HepG2 (cell line): ENCODE measurements around the gene MAP2K5. TPM values are rescaled to one million over a fixed set of nuclear protein-coding genes. Genes with fewer than 3 reads are reported as not detected.

ENCODE experiments used
- FOXP4 ChIP-seq: sonication (generic); formaldehyde crosslinking; IDR thresholded peaks from 2 replicates; pipeline ENCODE4 v1.4.0; 2020; ENCODE audit warnings: missing genetic modification reagents
- HNRNPLL ChIP-seq: fragments of 200-400 bp; formaldehyde crosslinking; IDR thresholded peaks from 2 replicates; pipeline ENCODE4 v1.6.1; 2017; ENCODE audit warnings: mild to moderate bottlenecking, low read depth, low read length; ENCODE audit not compliant: poor library complexity, severe bottlenecking
- HOXA3 ChIP-seq: sonication (generic); formaldehyde crosslinking; IDR thresholded peaks from 2 replicates; pipeline ENCODE4 v1.5.0; 2020; ENCODE audit warnings: missing genetic modification reagents
- MEF2D ChIP-seq: sonication (generic); formaldehyde crosslinking; IDR thresholded peaks from 2 replicates; pipeline ENCODE4 v1.5.1; 2020; ENCODE audit warnings: mild to moderate bottlenecking, missing genetic modification reagents
- NCOA1 ChIP-seq: sonication (generic); formaldehyde crosslinking; IDR thresholded peaks from 2 replicates; pipeline ENCODE4 v1.9.0; 2021; ENCODE audit warnings: missing genetic modification reagents
- NCOA2 ChIP-seq: sonication (generic); formaldehyde crosslinking; IDR thresholded peaks from 2 replicates; pipeline ENCODE4 v1.8.0; 2022; ENCODE audit warnings: inconsistent platforms
- NFE2L2 ChIP-seq: fragments of 150-350 bp; IDR thresholded peaks from 2 replicates; pipeline ENCODE4 v1.6.1; 2014; ENCODE audit warnings: low read length
- POLR2AphosphoS5 ChIP-seq: IDR thresholded peaks from 2 replicates; pipeline ENCODE4 v1.6.1; 2012; ENCODE audit warnings: low read depth, low read length
- RELA ChIP-seq: sonication (generic); formaldehyde crosslinking; IDR thresholded peaks from 2 replicates; pipeline ENCODE4 v1.4.0; 2020; ENCODE audit warnings: missing genetic modification reagents
- SIX4 ChIP-seq: sonication (generic); formaldehyde crosslinking; IDR thresholded peaks from 2 replicates; pipeline ENCODE4 v1.4.0; 2020; ENCODE audit warnings: missing genetic modification reagents
- SMAD1 ChIP-seq: sonication (generic); formaldehyde crosslinking; IDR thresholded peaks from 2 replicates; pipeline ENCODE4 v1.4.0; 2020; ENCODE audit warnings: missing genetic modification reagents, low read depth, mild to moderate bottlenecking, borderline replicate concordance
- SPEN ChIP-seq: sonication (generic); formaldehyde crosslinking; IDR thresholded peaks from 2 replicates; pipeline ENCODE4 v1.5.1; 2020; ENCODE audit warnings: low read depth, mild to moderate bottlenecking, missing genetic modification reagents
- TMF1 ChIP-seq: sonication (generic); formaldehyde crosslinking; IDR thresholded peaks from 2 replicates; pipeline ENCODE4 v1.8.1; 2022; ENCODE audit warnings: low read depth, missing genetic modification reagents
- YEATS4 ChIP-seq: sonication (generic); formaldehyde crosslinking; IDR thresholded peaks from 2 replicates; pipeline ENCODE4 v1.4.0; 2020; ENCODE audit warnings: missing genetic modification reagents, borderline replicate concordance
- ZC3H13 ChIP-seq: sonication (generic); formaldehyde crosslinking; IDR thresholded peaks from 2 replicates; pipeline ENCODE4 v1.8.1; 2023; ENCODE audit warnings: mild to moderate bottlenecking, missing genetic modification reagents, moderate library complexity
- ZFYVE20 ChIP-seq: sonication (generic); formaldehyde crosslinking; IDR thresholded peaks from 2 replicates; pipeline ENCODE4 v1.8.0; 2023; ENCODE audit warnings: low read depth, mild to moderate bottlenecking, moderate library complexity, missing genetic modification reagents, borderline replicate concordance
- ZKSCAN5 ChIP-seq: sonication (generic); formaldehyde crosslinking; IDR thresholded peaks from 2 replicates; pipeline ENCODE4 v1.5.1; 2020; ENCODE audit warnings: mild to moderate bottlenecking, missing genetic modification reagents
- ZNF17 ChIP-seq: sonication (generic); formaldehyde crosslinking; IDR thresholded peaks from 2 replicates; pipeline ENCODE4 v1.5.0; 2020; ENCODE audit warnings: mild to moderate bottlenecking, missing genetic modification reagents
- ZNF333 ChIP-seq: sonication (generic); formaldehyde crosslinking; IDR thresholded peaks from 2 replicates; pipeline ENCODE4 v1.4.0; 2020; ENCODE audit warnings: mild to moderate bottlenecking, missing genetic modification reagents, borderline replicate concordance
- ZNF766 ChIP-seq: sonication (generic); formaldehyde crosslinking; IDR thresholded peaks from 2 replicates; pipeline ENCODE4 v1.5.0; 2020; ENCODE audit warnings: missing genetic modification reagents, borderline replicate concordance
- polyA plus RNA-seq, 8 experiments: library from polyadenylated mRNA; depleted of rRNA in 3 of 8; stranded (reverse) in 7 of 8; unstranded in 1 of 8; fragments of >200 nt; fragmentation: Illumina TruSeq in 4 of 8; extraction: Trizol in 4 of 8; gene quantifications; 2 replicates each; pipeline versions ENCODE4 v1.2.1 to v1.2.3, GENCODE V29; 2011 to 2016; ENCODE audit warnings: low read depth in 4 of 8, missing spikeins in 1 of 8, mixed read lengths in 1 of 8; ENCODE audit not compliant: insufficient read depth in 1 of 8
- total RNA-seq, 5 experiments: library from RNA; depleted of rRNA; stranded (reverse); fragments of >200 nt; fragmentation: Illumina TruSeq; extraction: Trizol; gene quantifications; 2 replicates each; pipeline ENCODE4 v1.2.3, GENCODE V29; 2016; ENCODE audit warnings: low read depth in 1 of 5
- TF ChIP-seq, protein P1 (sequence below): sonication (generic); formaldehyde crosslinking; IDR thresholded peaks from 2 replicates; pipeline ENCODE4 v1.5.1; 2020; ENCODE audit warnings: missing genetic modification reagents, mild to moderate bottlenecking, borderline replicate concordance
- TF ChIP-seq, protein P2 (sequence below): sonication (generic); formaldehyde crosslinking; IDR thresholded peaks from 2 replicates; pipeline ENCODE4 v1.9.0; 2021; ENCODE audit warnings: mild to moderate bottlenecking, missing genetic modification reagents

Gene MAP2K5
- total and polyA plus RNA-seq, 2 of the 13 experiments (the other 11 are each of a cell fraction or from before 2014, with no cell fraction given), result 4.0 to 4.3 TPM

GRCh38 chr15:67843571-67844387 is 301.3 kb downstream of the MAP2K5 start (continued):
- TF ChIP-seq HNRNPLL, result no peak
- no peak for TF ChIP-seq RELA (CRISPR knock-in tag)
- peak; percentile 32; the same call in 1 of the 2 replicates for TF ChIP-seq ZKSCAN5 (CRISPR knock-in tag)
- peak; percentile 47 for TF ChIP-seq NCOA2 (CRISPR knock-in tag)
- no peak for TF ChIP-seq ZC3H13 (CRISPR knock-in tag)
- TF ChIP-seq POLR2AphosphoS5, result peak; percentile 42
- TF ChIP-seq, protein P1, sequence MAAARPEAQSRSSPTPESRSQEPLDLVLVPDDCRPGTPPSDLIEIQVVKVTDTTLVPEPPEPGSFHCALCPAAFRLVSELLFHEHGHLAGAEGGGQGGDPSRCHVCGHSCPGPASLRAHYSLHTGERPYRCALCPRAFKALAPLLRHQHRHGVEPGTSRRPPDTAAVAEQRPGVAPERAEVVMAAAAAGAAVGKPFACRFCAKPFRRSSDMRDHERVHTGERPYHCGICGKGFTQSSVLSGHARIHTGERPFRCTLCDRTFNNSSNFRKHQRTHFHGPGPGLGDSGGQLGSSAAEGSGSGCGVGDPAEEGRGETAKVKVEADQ (CRISPR knock-in tag), result no peak
- TF ChIP-seq SMAD1 (CRISPR knock-in tag), result no peak
- no peak for TF ChIP-seq ZNF17
- TF ChIP-seq MEF2D (CRISPR knock-in tag), result peak; percentile 61; the same call in 1 of the 2 replicates
- TF ChIP-seq ZNF766, result no peak
- TF ChIP-seq YEATS4 (CRISPR knock-in tag), result no peak; the same call in 1 of the 2 replicates
- TF ChIP-seq TMF1 (CRISPR knock-in tag), result no peak
- no peak for TF ChIP-seq NFE2L2
- TF ChIP-seq HOXA3 (CRISPR knock-in tag), result peak; percentile 64; the same call in 1 of the 2 replicates
- TF ChIP-seq SPEN, result peak; percentile 53
- no peak for TF ChIP-seq ZFYVE20
- peak; percentile 86 for TF ChIP-seq FOXP4
- TF ChIP-seq SIX4 (CRISPR knock-in tag), result no peak
- TF ChIP-seq NCOA1 (CRISPR knock-in tag), result no peak
- TF ChIP-seq ZNF333 (CRISPR knock-in tag), result no peak
- TF ChIP-seq, protein P2, sequence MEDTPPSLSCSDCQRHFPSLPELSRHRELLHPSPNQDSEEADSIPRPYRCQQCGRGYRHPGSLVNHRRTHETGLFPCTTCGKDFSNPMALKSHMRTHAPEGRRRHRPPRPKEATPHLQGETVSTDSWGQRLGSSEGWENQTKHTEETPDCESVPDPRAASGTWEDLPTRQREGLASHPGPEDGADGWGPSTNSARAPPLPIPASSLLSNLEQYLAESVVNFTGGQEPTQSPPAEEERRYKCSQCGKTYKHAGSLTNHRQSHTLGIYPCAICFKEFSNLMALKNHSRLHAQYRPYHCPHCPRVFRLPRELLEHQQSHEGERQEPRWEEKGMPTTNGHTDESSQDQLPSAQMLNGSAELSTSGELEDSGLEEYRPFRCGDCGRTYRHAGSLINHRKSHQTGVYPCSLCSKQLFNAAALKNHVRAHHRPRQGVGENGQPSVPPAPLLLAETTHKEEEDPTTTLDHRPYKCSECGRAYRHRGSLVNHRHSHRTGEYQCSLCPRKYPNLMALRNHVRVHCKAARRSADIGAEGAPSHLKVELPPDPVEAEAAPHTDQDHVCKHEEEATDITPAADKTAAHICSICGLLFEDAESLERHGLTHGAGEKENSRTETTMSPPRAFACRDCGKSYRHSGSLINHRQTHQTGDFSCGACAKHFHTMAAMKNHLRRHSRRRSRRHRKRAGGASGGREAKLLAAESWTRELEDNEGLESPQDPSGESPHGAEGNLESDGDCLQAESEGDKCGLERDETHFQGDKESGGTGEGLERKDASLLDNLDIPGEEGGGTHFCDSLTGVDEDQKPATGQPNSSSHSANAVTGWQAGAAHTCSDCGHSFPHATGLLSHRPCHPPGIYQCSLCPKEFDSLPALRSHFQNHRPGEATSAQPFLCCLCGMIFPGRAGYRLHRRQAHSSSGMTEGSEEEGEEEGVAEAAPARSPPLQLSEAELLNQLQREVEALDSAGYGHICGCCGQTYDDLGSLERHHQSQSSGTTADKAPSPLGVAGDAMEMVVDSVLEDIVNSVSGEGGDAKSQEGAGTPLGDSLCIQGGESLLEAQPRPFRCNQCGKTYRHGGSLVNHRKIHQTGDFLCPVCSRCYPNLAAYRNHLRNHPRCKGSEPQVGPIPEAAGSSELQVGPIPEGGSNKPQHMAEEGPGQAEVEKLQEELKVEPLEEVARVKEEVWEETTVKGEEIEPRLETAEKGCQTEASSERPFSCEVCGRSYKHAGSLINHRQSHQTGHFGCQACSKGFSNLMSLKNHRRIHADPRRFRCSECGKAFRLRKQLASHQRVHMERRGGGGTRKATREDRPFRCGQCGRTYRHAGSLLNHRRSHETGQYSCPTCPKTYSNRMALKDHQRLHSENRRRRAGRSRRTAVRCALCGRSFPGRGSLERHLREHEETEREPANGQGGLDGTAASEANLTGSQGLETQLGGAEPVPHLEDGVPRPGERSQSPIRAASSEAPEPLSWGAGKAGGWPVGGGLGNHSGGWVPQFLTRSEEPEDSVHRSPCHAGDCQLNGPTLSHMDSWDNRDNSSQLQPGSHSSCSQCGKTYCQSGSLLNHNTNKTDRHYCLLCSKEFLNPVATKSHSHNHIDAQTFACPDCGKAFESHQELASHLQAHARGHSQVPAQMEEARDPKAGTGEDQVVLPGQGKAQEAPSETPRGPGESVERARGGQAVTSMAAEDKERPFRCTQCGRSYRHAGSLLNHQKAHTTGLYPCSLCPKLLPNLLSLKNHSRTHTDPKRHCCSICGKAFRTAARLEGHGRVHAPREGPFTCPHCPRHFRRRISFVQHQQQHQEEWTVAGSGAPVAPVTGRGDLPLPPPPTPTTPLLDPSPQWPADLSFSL (CRISPR knock-in tag), result no peak
